K562 (cell line): Measurements from ENCODE around the gene PCF11. TPM values are rescaled to one million over a fixed set of nuclear protein-coding genes. Genes with fewer than 3 reads are reported as not detected.

Source experiments
- C11orf30 ChIP-seq: fragments of 450-650 bp; IDR thresholded peaks from 2 replicates; pipeline ENCODE4 v1.6.1; 2016; ENCODE audit warnings: low read depth, mild to moderate bottlenecking
- E2F1 ChIP-seq: sonication (generic); formaldehyde crosslinking; IDR thresholded peaks from 2 replicates; pipeline ENCODE4 v1.8.1; 2023; ENCODE audit warnings: mild to moderate bottlenecking, missing genetic modification reagents, moderate library complexity
- FOXA3 ChIP-seq, 2 experiments: fragments of 450-650 bp in 1 of 2; sonication (generic) in 1 of 2; formaldehyde crosslinking; IDR thresholded peaks in 1 of 2; conservative IDR thresholded peaks in 1 of 2; 2 replicates each; pipeline versions ENCODE4 v1.4.0 to v1.8.0; 2020 to 2022; ENCODE audit warnings: mild to moderate bottlenecking in 2 of 2, missing genetic modification reagents in 1 of 2
- MEF2A ChIP-seq: IDR thresholded peaks from 2 replicates; pipeline ENCODE4 v1.6.1; 2011; ENCODE audit warnings: low read depth, mild to moderate bottlenecking, low read length, moderate library complexity; ENCODE audit not compliant: control insufficient read depth
- PBX2 ChIP-seq, 2 experiments: IDR thresholded peaks in 1 of 2; conservative IDR thresholded peaks in 1 of 2; 2 replicates each; pipeline ENCODE4 v1.6.1; 2016; ENCODE audit warnings: low read depth in 2 of 2, mild to moderate bottlenecking in 1 of 2, missing compliant biosample characterization in 1 of 2, missing genetic modification characterization in 1 of 2, moderate library complexity in 1 of 2
- POLR2A ChIP-seq: fragments of 450-650 bp; conservative IDR thresholded peaks from 2 replicates; pipeline ENCODE4 v1.6.1; 2016
- POLR2B ChIP-seq: fragments of 450-650 bp; IDR thresholded peaks from 2 replicates; pipeline ENCODE4 v1.6.1; 2018; ENCODE audit warnings: low read depth; ENCODE audit not compliant: partially characterized antibody
- RAD21 ChIP-seq, 2 experiments: fragments of 250-450 bp in 1 of 2; fragments of 450-650 bp in 1 of 2; sonication (Bioruptor Pico) in 1 of 2; formaldehyde crosslinking in 1 of 2; IDR thresholded peaks in 1 of 2; conservative IDR thresholded peaks in 1 of 2; 2 replicates each; pipeline versions ENCODE4 v1.4.0 to v1.8.0; 2020 to 2022; ENCODE audit warnings: mild to moderate bottlenecking in 2 of 2, moderate library complexity in 1 of 2
- RB1 ChIP-seq: fragments of 450-650 bp; IDR thresholded peaks from 2 replicates; pipeline ENCODE4 v1.6.1; 2017; ENCODE audit warnings: low read depth, mild to moderate bottlenecking
- RERE ChIP-seq: sonication (generic); formaldehyde crosslinking; IDR thresholded peaks from 2 replicates; pipeline ENCODE4 v1.8.0; 2023; ENCODE audit warnings: missing genetic modification reagents, mild to moderate bottlenecking, borderline replicate concordance
- SREBF1 ChIP-seq: fragments of 150-350 bp; IDR thresholded peaks from 2 replicates; pipeline ENCODE4 v1.6.1; 2014; ENCODE audit warnings: antibody characterized with exemption, low read depth, low read length, borderline replicate concordance
- SRF ChIP-seq, 2 experiments: fragments of 250-450, 450-650 bp in 1 of 2; sonication (Bioruptor Pico) in 1 of 2; sonication (generic) in 1 of 2; formaldehyde crosslinking; IDR thresholded peaks; 2 replicates each; pipeline versions ENCODE4 v1.5.0 to v1.5.1; 2020 to 2022; ENCODE audit warnings: mild to moderate bottlenecking in 1 of 2, missing genetic modification reagents in 1 of 2
- ZNF398 ChIP-seq: fragments of 250-450 bp; sonication (Bioruptor Pico); IDR thresholded peaks from 2 replicates; pipeline ENCODE4 v1.8.0; 2021; ENCODE audit warnings: moderate library complexity, mild to moderate bottlenecking, inconsistent platforms
- polyA plus RNA-seq, 8 experiments: library from polyadenylated mRNA; depleted of rRNA in 4 of 8; stranded (reverse) in 5 of 8; unstranded in 3 of 8; fragments of >200 nt; fragmentation: Nextera tagmentation in 2 of 8; fragmentation: Illumina TruSeq in 1 of 8; extraction: Ambion mirVana in 2 of 8; extraction: Trizol in 1 of 8; gene quantifications; 2 replicates each; pipeline versions ENCODE4 v1.2.1 to v1.2.3, GENCODE V29; 2011 to 2014; ENCODE audit warnings: inconsistent platforms in 1 of 8, missing spikeins in 1 of 8
- total RNA-seq, 7 experiments: library from RNA; depleted of rRNA in 6 of 7; stranded (reverse); fragments of >200 nt in 6 of 7; fragmentation: Illumina TruSeq in 2 of 7; extraction: Trizol in 2 of 7; gene quantifications; 2 replicates each; pipeline versions ENCODE4 v1.2.1 to v1.2.3, GENCODE V29; 2011 to 2021; ENCODE audit warnings: low replicate concordance in 1 of 7

The PCF11 gene
- total and polyA plus RNA-seq, 9 of the 15 experiments (the other 6 are each of a cell fraction or from before 2014, with no cell fraction given) = 9.3 to 91.6 (median 54.4) TPM

- TF ChIP-seq PBX2 (CRISPR knock-in tag; IDR thresholded peaks at IDR 0.05; ENCODE audit: low read depth) = no peak
- TF ChIP-seq PBX2 (tag; conservative IDR thresholded peaks at IDR 0.05; ENCODE audit: low read depth) = no peak
- TF ChIP-seq C11orf30 = peak; percentile 80
- TF ChIP-seq SREBF1 = no peak
- TF ChIP-seq POLR2B = peak; percentile 62
- TF ChIP-seq RB1 = 0 out of 2 replicates have a peak, but pooled peaks have one; percentile 2
- no peak for TF ChIP-seq MEF2A
- TF ChIP-seq RAD21 (CRISPR knock-in tag; conservative IDR thresholded peaks at IDR 0.05 in 1 of 2, IDR thresholded peaks at IDR 0.05 in 1 of 2) = no peak
- TF ChIP-seq RERE (CRISPR knock-in tag) = no peak
- TF ChIP-seq POLR2A = peak; percentile 89
- TF ChIP-seq FOXA3 (CRISPR knock-in tag; conservative IDR thresholded peaks at IDR 0.05 in 1 of 2, IDR thresholded peaks at IDR 0.05 in 1 of 2) = 0 out of 4 replicates have a peak, but pooled peaks of 1 of the 2 experiments have one; percentile 4
- TF ChIP-seq SRF (CRISPR knock-in tag; IDR thresholded peaks at IDR 0.05) = no peak; a peak in 1 of 4 replicates
- TF ChIP-seq E2F1 (CRISPR knock-in tag) = 0 out of 2 replicates have a peak, but pooled peaks have one; percentile 59
- TF ChIP-seq ZNF398 (CRISPR knock-in tag) = no peak
Measured at GRCh38 chr11:83193315-83194280, 36.7 kb downstream of the PCF11 start, which contains the start of gene ANKRD42 (continued).
